MM.1S (cell line): ENCODE results near the gene ARL4A.
"Not testable (repeated sequence)": the region's sequence is repeated elsewhere in the genome, so short reads cannot be mapped to it uniquely, and the experiment has no call there.

Source experiments
- EZH2phosphoT487 ChIP-seq: fragments of 300-600 bp; sonication (generic); IDR thresholded peaks from 2 replicates; pipeline ENCODE4 v1.6.1; 2018; ENCODE audit warnings: antibody characterized with exemption, low read length
- TF ChIP-seq, protein P1 (sequence below): fragments of 300-600 bp; sonication (generic); IDR thresholded peaks from 2 replicates; pipeline ENCODE4 v1.5.1; 2016; ENCODE audit warnings: antibody characterized with exemption, low read length, mixed read lengths

DNA sequence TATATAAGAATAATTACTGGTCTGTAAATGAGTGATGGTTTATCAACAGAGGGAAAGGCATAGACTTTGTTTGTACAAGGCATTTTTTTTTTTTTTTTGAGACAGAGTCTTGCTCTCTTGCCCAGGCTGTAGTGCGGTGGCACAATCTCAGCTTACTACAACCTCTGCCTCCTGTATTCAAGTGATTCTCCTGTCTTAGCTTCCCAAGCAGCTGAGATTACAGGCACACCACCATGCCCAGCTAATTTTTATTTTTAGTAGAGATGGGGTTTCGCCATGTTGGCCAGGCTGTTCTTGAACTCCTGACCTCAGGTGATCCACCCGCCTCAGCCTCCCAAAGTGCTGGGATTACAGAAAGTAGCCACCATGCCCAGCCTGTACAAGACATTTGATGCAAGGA lies 4.0 kb downstream of the ARL4A start:
- TF ChIP-seq, protein P1, sequence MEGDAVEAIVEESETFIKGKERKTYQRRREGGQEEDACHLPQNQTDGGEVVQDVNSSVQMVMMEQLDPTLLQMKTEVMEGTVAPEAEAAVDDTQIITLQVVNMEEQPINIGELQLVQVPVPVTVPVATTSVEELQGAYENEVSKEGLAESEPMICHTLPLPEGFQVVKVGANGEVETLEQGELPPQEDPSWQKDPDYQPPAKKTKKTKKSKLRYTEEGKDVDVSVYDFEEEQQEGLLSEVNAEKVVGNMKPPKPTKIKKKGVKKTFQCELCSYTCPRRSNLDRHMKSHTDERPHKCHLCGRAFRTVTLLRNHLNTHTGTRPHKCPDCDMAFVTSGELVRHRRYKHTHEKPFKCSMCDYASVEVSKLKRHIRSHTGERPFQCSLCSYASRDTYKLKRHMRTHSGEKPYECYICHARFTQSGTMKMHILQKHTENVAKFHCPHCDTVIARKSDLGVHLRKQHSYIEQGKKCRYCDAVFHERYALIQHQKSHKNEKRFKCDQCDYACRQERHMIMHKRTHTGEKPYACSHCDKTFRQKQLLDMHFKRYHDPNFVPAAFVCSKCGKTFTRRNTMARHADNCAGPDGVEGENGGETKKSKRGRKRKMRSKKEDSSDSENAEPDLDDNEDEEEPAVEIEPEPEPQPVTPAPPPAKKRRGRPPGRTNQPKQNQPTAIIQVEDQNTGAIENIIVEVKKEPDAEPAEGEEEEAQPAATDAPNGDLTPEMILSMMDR: not testable (repeated sequence)
- TF ChIP-seq EZH2phosphoT487: not testable (repeated sequence)
